ENCODE data around the gene NOTUM.

Gene NOTUM

GRCh38 chr17:81961087-81961511, at the start of gene NOTUM:
Gene NOTUM (minus strand): TSS chr17:81961187. CDS start chr17:81960909, 278 bp downstream.
- DNase-seq: no peak

GRCh38 chr17:82009413-82009812, 48.4 kb upstream of the NOTUM start:
- no peak for DNase-seq

GRCh38 chr17:82008941-82009405, 48.0 kb upstream of the NOTUM start:
- DNase-seq: no peak

GRCh38 chr17:82008258-82008940, 47.4 kb upstream of the NOTUM start:
- DNase-seq: no peak

GRCh38 chr17:82007495-82008257, 46.7 kb upstream of the NOTUM start:
- DNase-seq: no peak

GRCh38 chr17:82007228-82007494, 46.2 kb upstream of the NOTUM start:
- no peak for DNase-seq

GRCh38 chr17:82006468-82007227, 45.7 kb upstream of the NOTUM start:
- DNase-seq: peak; percentile 38

GRCh38 chr17:82005701-82006348, 44.8 kb upstream of the NOTUM start:
- peak; percentile 21 for DNase-seq

- DNase-seq: no peak
These were observed 43.8 kb upstream of the NOTUM start for GRCh38 chr17:82004517-82005455.

GRCh38 chr17:82003411-82004381, 42.7 kb upstream of the NOTUM start:
- no peak for DNase-seq

GRCh38 chr17:82001571-82002056, 40.6 kb upstream of the NOTUM start:
- DNase-seq: no peak

- DNase-seq: peak; percentile 56
These were observed 40.0 kb upstream of the NOTUM start for GRCh38 chr17:82000803-82001570.

GRCh38 chr17:81999976-82000802, 39.2 kb upstream of the NOTUM start:
- DNase-seq: no peak

- no peak for DNase-seq
These were observed 38.6 kb upstream of the NOTUM start for GRCh38 chr17:81999587-81999975.

GRCh38 chr17:81998691-81999438, 37.9 kb upstream of the NOTUM start:
- DNase-seq: no peak

GRCh38 chr17:81998212-81998611, 37.2 kb upstream of the NOTUM start:
- no peak for DNase-seq

- DNase-seq: no peak
These were observed 35.9 kb upstream of the NOTUM start for GRCh38 chr17:81996757-81997441.

Data from NCI-H1694 (cell line).